ENCODE data around the gene CDC42BPG. TPM values are rescaled to one million over a fixed set of nuclear protein-coding genes. Genes with fewer than 3 reads are reported as not detected.

CDC42BPG gene
- total and polyA plus RNA-seq, 2 of the 8 experiments (the other 6 are each of a cell fraction or from before 2014, with no cell fraction given), result 3.7 to 10.6 TPM

DNA sequence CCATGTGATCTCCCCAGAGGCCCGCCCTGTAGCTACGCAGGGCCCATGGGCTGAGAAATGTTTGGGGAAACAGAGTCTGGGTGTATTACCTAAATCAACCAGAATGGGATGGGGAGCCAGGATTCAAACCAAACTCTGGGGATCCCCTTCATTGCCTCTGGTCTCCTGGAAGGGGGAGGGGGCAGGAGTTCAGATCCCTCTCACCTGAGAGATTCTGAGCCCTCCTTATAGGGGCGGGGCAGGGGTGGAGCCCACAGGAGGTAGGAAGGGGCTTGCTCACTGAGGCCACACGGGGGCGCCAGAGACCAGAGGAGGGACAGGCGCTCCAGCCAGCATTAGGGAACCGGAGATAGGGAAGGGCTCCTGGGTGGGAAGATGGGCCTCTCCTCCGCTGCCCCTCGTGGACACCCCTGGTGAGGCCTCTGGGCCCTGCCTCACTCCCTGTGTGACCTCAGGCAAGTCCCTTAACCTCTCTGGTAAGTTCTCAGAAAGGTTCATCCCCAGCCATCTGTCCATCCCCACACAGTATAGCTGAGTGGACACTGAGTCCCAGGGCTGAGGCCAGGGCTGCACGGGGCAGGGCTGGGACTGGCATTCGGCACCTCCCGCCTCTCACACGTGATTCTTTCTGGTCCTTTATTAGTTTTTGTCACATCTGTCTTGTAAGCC lies 2.7 kb upstream of the CDC42BPG start (continued):
- TF ChIP-seq CTBP2 (IDR thresholded peaks at IDR 0.05; ENCODE audit: borderline replicate concordance, insufficient read depth, insufficient read length, low read length), result no peak
- TF ChIP-seq, protein P1, sequence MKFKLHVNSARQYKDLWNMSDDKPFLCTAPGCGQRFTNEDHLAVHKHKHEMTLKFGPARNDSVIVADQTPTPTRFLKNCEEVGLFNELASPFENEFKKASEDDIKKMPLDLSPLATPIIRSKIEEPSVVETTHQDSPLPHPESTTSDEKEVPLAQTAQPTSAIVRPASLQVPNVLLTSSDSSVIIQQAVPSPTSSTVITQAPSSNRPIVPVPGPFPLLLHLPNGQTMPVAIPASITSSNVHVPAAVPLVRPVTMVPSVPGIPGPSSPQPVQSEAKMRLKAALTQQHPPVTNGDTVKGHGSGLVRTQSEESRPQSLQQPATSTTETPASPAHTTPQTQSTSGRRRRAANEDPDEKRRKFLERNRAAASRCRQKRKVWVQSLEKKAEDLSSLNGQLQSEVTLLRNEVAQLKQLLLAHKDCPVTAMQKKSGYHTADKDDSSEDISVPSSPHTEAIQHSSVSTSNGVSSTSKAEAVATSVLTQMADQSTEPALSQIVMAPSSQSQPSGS (IDR thresholded peaks at IDR 0.05; ENCODE audit: low read length), result no peak
- no peak for TF ChIP-seq BRCA1 (IDR thresholded peaks at IDR 0.05; ENCODE audit: low read depth, low read length)
- 0 out of 2 replicates have a peak, but pooled peaks have one; percentile 66 for TF ChIP-seq TCF12 (IDR thresholded peaks at IDR 0.05; ENCODE audit: low read depth, low read length)
- TF ChIP-seq CBX8 (IDR thresholded peaks at IDR 0.05; ENCODE audit: borderline replicate concordance, low read depth, low read length), result no peak
- TF ChIP-seq JUN (IDR thresholded peaks at IDR 0.05; ENCODE audit: low read depth, low read length), result no peak
- no peak for TF ChIP-seq ASH2L (IDR thresholded peaks at IDR 0.05; ENCODE audit: low read length)
- TF ChIP-seq TEAD4 (IDR thresholded peaks at IDR 0.05; ENCODE audit: low read depth, low read length), result no peak
- TF ChIP-seq CHD1 (IDR thresholded peaks at IDR 0.05; ENCODE audit: low read depth, low read length), result no peak
- TF ChIP-seq, protein P2, sequence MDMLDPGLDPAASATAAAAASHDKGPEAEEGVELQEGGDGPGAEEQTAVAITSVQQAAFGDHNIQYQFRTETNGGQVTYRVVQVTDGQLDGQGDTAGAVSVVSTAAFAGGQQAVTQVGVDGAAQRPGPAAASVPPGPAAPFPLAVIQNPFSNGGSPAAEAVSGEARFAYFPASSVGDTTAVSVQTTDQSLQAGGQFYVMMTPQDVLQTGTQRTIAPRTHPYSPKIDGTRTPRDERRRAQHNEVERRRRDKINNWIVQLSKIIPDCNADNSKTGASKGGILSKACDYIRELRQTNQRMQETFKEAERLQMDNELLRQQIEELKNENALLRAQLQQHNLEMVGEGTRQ (IDR thresholded peaks at IDR 0.05; ENCODE audit: low read length), result no peak; the same call in 1 of the 2 replicates
- TF ChIP-seq EGR1 (IDR thresholded peaks at IDR 0.05; ENCODE audit: borderline replicate concordance, low read depth, low read length), result no peak
- TF ChIP-seq CREB1 (IDR thresholded peaks at IDR 0.05), result 0 out of 2 replicates have a peak, but pooled peaks have one; percentile 41
- no peak for TF ChIP-seq NANOG (IDR thresholded peaks at IDR 0.05; ENCODE audit: insufficient read depth, low read depth, low read length, poor library complexity, severe bottlenecking)
- no peak for TF ChIP-seq HDAC6 (IDR thresholded peaks at IDR 0.05; ENCODE audit: low read depth, low read length)
- TF ChIP-seq POLR2AphosphoS5 (IDR thresholded peaks at IDR 0.05; ENCODE audit: low read depth, low read length), result peak; percentile 71
- peak; percentile 10; the same call in 1 of the 2 replicates for TF ChIP-seq GABPA (IDR thresholded peaks at IDR 0.05; ENCODE audit: borderline replicate concordance, insufficient read depth, low read length)
- TF ChIP-seq MAFK (IDR thresholded peaks at IDR 0.05; ENCODE audit: low read depth, low read length), result no peak
- no peak for TF ChIP-seq SRF (IDR thresholded peaks at IDR 0.05; ENCODE audit: low read depth, low read length)
- TF ChIP-seq POU5F1 (IDR thresholded peaks at IDR 0.05; ENCODE audit: low read depth, low read length), result no peak
- TF ChIP-seq CHD2 (IDR thresholded peaks at IDR 0.05; ENCODE audit: low read length), result peak; percentile 41; the same call in 1 of the 2 replicates
- no peak for TF ChIP-seq CBX5 (IDR thresholded peaks at IDR 0.05; ENCODE audit: low read depth, low read length)
- TF ChIP-seq KDM1A (IDR thresholded peaks at IDR 0.05; ENCODE audit: borderline replicate concordance, low read length), result peak; percentile 80; the same call in 1 of the 2 replicates
- peak; percentile 48; the same call in 1 of the 2 replicates for TF ChIP-seq SP1 (IDR thresholded peaks at IDR 0.05; ENCODE audit: low read depth, low read length)
